GM18909 (cell line): ENCODE data around the gene ASIC1.
"Not testable (repeated sequence)": the region's sequence is repeated elsewhere in the genome, so short reads cannot be mapped to it uniquely, and the experiment has no call there.

ENCODE experiments used
- ATAC-seq: cut with Tn5 transposase; IDR thresholded peaks from one replicate; pipeline ENCODE4 v1.9.1; 2021; ENCODE audit warnings: mild to moderate bottlenecking; ENCODE audit not compliant: unreplicated experiment, poor library complexity

ASIC1 gene

GRCh38 chr12:50057000-50057841 lies at the start of gene ASIC1:
Gene ASIC1 (plus strand): TSS chr12:50057596. CDS start chr12:50058767, 1,171 bp downstream.
- ATAC-seq: no peak

- no peak for ATAC-seq
Observed at GRCh38 chr12:50013361-50014147, 43.8 kb upstream of the ASIC1 start.

DNA sequence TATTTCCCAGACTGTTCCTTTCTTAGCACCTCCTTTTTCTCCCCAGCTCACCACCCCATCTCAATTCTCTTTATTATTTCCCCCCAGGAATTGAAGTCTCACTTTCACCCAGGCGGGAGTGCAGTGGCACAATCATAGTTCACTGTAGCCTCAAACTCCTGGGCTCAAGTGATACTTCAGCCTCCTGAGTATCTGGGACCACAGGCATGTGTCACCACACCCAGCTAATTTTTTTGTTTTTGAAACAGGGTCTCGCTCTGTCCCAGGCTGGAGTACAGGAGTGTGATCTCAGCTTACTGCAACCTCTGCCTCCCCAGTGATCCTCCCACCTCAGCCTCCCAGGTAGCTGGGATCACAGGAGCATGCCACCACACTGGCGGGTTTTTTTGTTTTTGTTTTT lies 43.1 kb upstream of the ASIC1 start:
- ATAC-seq: no peak

GRCh38 chr12:50016501-50017475 lies 40.6 kb upstream of the ASIC1 start:
- ATAC-seq: no peak

DNA sequence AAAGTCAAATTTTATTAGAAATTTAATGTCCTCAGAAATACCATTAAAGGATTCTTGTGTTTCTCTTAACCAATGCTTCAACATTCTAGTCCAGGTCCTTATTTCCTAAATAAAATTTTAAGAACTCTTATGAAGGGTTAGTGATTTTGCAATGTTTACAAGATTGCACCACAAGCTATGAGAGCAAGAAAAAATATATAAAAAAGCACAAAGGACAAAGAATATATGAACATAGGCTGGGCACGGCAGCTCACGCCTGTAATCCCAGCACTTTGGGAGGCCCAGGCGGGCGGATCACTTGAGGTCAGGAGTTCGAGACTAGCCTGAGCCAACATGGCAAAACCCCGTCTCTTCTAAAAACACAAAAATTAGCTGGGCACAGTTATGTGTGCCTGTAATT lies 39.8 kb upstream of the ASIC1 start:
- no peak for ATAC-seq

- no peak for ATAC-seq
Observed at GRCh38 chr12:50018154-50018553, 39.2 kb upstream of the ASIC1 start.

DNA sequence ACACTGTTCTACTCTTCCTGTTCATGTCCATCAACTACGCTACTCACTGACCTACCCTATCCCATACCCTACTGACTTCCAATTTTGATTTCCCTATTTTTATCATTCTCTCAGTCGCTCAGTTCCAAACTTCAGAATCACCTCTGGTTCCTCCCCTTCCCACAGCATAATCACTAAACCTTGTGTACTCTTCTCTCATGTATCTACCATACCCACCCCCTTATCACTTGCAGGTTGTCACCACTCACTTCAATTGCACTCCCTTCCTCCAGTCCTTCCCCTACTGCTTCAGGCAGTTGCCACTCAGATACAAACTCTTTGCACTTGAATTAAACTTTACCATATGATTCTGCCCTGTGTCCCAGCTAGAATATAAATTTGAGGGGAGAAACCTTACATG lies 38.4 kb upstream of the ASIC1 start:
- ATAC-seq: no peak

DNA sequence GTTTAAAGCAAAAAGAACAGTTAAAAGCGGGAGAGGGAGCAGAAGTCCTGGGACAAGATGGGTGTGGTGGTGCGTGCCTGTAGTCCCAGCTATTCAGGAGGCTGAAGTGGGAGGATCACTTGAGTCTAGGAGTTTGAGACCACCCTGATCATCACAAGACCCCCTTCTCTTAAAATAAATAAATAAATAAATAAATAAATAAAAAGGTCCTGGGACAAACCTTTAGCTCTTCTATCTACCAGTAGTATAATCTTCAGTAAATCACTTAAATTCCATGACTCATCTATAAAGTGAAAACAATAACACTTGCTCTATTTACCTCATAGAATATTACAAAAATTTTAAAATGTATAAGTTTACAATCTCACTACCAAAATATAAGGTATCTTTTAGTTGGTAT lies 37.9 kb upstream of the ASIC1 start:
- no peak for ATAC-seq

DNA sequence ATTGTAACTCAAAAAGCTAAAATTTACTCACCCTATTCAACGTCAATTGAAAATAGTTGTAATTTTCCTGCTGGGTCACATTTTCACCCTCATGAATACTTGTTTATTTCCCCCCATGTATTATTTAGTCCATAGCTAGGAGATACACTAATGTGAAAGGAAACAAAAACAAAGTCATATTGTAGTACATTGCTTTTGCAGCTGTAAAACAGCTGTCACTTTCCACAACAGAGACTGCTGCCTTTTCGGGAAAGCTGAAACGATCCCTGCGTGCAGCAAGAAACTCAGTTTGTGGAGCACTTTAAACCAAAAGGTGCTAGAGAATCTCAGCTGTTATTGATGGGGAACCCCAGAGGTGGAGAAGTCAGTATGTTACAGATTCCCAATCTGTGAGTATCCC lies 36.4 kb upstream of the ASIC1 start:
- no peak for ATAC-seq

GRCh38 chr12:50022903-50023302 lies 34.5 kb upstream of the ASIC1 start:
- no peak for ATAC-seq

DNA sequence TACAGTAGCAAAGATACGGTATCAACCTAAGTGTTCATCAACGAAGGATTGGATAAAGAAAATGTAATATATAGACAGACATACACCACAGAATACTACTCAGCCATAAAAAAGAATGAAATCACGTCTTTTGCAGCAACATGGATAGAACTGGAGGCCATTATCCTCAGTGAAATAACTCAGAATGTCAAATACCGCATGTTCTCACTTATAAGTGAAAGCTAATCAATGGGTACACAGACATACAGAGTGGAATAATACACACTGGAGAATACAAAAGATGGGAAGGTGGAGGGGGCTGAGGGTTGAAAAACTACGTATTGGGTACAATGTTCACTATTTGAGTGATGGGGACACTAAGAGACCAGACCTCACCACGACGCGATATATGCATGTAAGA lies 33.2 kb upstream of the ASIC1 start:
- no peak for ATAC-seq

- peak; percentile 13 for ATAC-seq
Observed at GRCh38 chr12:50024805-50025186, 32.6 kb upstream of the ASIC1 start.

GRCh38 chr12:50025187-50026059 lies 32.0 kb upstream of the ASIC1 start, which contains the start of gene RACGAP1:
Gene RACGAP1 (minus strand): TSS chr12:50025494. CDS start chr12:50016715, 8,779 bp downstream.
- ATAC-seq: peak; percentile 96

GRCh38 chr12:50026691-50027090 lies 30.7 kb upstream of the ASIC1 start:
- no peak for ATAC-seq

- not testable (repeated sequence) for ATAC-seq
Observed at GRCh38 chr12:50030449-50030848, 26.9 kb upstream of the ASIC1 start.

GRCh38 chr12:50032515-50032853 lies 24.9 kb upstream of the ASIC1 start:
- no peak for ATAC-seq

- ATAC-seq: no peak
Observed at GRCh38 chr12:50032854-50033581, 24.4 kb upstream of the ASIC1 start.

- ATAC-seq: no peak
Observed at GRCh38 chr12:50038336-50038735, 19.1 kb upstream of the ASIC1 start.
